HepG2 (cell line): Measurements from ENCODE around the gene RNF149. TPM values are rescaled to one million over a fixed set of nuclear protein-coding genes. Genes with fewer than 3 reads are reported as not detected.

Experiments used
- ATAC-seq: fragments of 200-7000 bp; cut with Tn5 transposase; 3 replicates; pipeline ENCODE4 v1.9.1; 2020; ENCODE audit warnings: mild to moderate bottlenecking, moderate library complexity
- BruUV-seq: library from RNA; stranded (reverse); fragments of 400-500 nt; replicated peaks from 2 replicates; lab custom pipeline; 2021; lab: Mats Ljungman, UMichigan
- CTCF ChIA-PET: fragments of 300-600 bp; formaldehyde crosslinking; extraction: SDS; loops from one replicate; lab custom pipeline; 2021; ENCODE audit warnings: low total read pairs, inconsistent platforms, low intra/inter-chr PET ratio; lab: Yijun Ruan, JAX
- POLR2A ChIA-PET: fragments of 350-600 bp; sonication (Branson Sonifier 250); formaldehyde crosslinking; loops from one replicate; lab custom pipeline; 2020; ENCODE audit warnings: antibody characterized with exemption, inconsistent platforms; lab: Yijun Ruan, JAX
- DNase-seq: peaks from one replicate; pipeline ENCODE4 v3.0.0-alpha.2; 2015; ENCODE audit warnings: low spot score
- FAIRE-seq: peaks from 3 replicates; lab custom pipeline; 2011; peaks lifted over from hg19 to GRCh38; lab: Jason Lieb, UNC
- H2AFZ ChIP-seq: one replicate; pipeline ENCODE4 v1.6.1; 2011; ENCODE audit warnings: low read length, inconsistent platforms
- H3K27ac ChIP-seq: fragments of 300-600 bp; 3 replicates; pipeline ENCODE4 v1.8.0; 2011; ENCODE audit warnings: mixed run types, mild to moderate bottlenecking, mixed read lengths, low read length, inconsistent platforms; ENCODE audit not compliant: insufficient read depth; ENCODE audit errors: extremely low read length
- H3K27me3 ChIP-seq, 2 experiments: fragments of 200-600 bp in 1 of 2; 2 replicates in 1 of 2; 3 replicates in 1 of 2; pipeline versions ENCODE4 v1.6.0 to v1.8.0; 2011; ENCODE audit warnings: low read length in 2 of 2, mild to moderate bottlenecking in 2 of 2, moderate library complexity in 2 of 2, inconsistent platforms in 1 of 2; ENCODE audit not compliant: insufficient read depth in 2 of 2, control insufficient read depth in 1 of 2
- H3K36me3 ChIP-seq, 2 experiments: fragments of 200-600 bp in 1 of 2; replicated peaks in 1 of 2; 2 replicates in 1 of 2; 3 replicates in 1 of 2; pipeline versions ENCODE4 v1.5.1 to v1.8.0; 2011; ENCODE audit warnings: low read length in 2 of 2, inconsistent platforms in 1 of 2; ENCODE audit not compliant: insufficient read depth in 2 of 2, control insufficient read depth in 1 of 2
- H3K4me1 ChIP-seq: 2 replicates; pipeline ENCODE4 v1.5.1; 2012; ENCODE audit warnings: low read length, inconsistent platforms; ENCODE audit not compliant: insufficient read depth
- H3K4me2 ChIP-seq: 2 replicates; pipeline ENCODE4 v1.6.0; 2011; ENCODE audit warnings: low read depth, low read length, inconsistent platforms
- H3K4me3 ChIP-seq, 3 experiments: fragments of 200-600 bp in 1 of 3; sonication (generic), shearing (Covaris generic) in 1 of 3; replicated peaks in 1 of 3; 2 replicates each; pipeline ENCODE4 v1.5.1; 2011 to 2016; ENCODE audit warnings: low read length in 3 of 3, inconsistent platforms in 2 of 3, low read depth in 2 of 3, mild to moderate bottlenecking in 2 of 3, control low read depth in 1 of 3, mixed read lengths in 1 of 3; ENCODE audit not compliant: insufficient read depth in 1 of 3
- H3K79me2 ChIP-seq: one replicate; pipeline ENCODE4 v1.6.1; 2011; ENCODE audit warnings: low read length, inconsistent platforms; ENCODE audit not compliant: insufficient read depth
- H3K9ac ChIP-seq: 2 replicates; pipeline ENCODE4 v1.6.0; 2011; ENCODE audit warnings: mild to moderate bottlenecking, low read depth, low read length, inconsistent platforms; ENCODE audit not compliant: insufficient read depth
- H3K9me3 ChIP-seq: 2 replicates; pipeline ENCODE4 v1.5.1; 2012; ENCODE audit warnings: mild to moderate bottlenecking, low read length
- H4K20me1 ChIP-seq: 2 replicates; pipeline ENCODE4 v1.6.0; 2011; ENCODE audit warnings: inconsistent platforms, mild to moderate bottlenecking, low read length, moderate library complexity; ENCODE audit not compliant: insufficient read depth
- CEBPG ChIP-seq: IDR thresholded peaks from 2 replicates; pipeline ENCODE4 v1.6.1; 2016
- CENPX ChIP-seq: sonication (generic); formaldehyde crosslinking; IDR thresholded peaks from 2 replicates; pipeline ENCODE4 v1.9.0; 2021; ENCODE audit warnings: mild to moderate bottlenecking, missing genetic modification reagents, moderate library complexity
- FOXJ3 ChIP-seq: sonication (generic); formaldehyde crosslinking; IDR thresholded peaks from 2 replicates; pipeline ENCODE4 v1.4.0; 2020; ENCODE audit warnings: missing genetic modification reagents, mild to moderate bottlenecking, borderline replicate concordance
- GTF2F1 ChIP-seq: fragments of 150-350 bp; IDR thresholded peaks from 2 replicates; pipeline ENCODE4 v1.6.1; 2014; ENCODE audit warnings: low read length
- PCBP1 ChIP-seq: fragments of 200-400 bp; formaldehyde crosslinking; IDR thresholded peaks from 2 replicates; pipeline ENCODE4 v1.6.1; 2017; ENCODE audit warnings: mild to moderate bottlenecking, low read depth, low read length, borderline replicate concordance
- RCOR2 ChIP-seq: IDR thresholded peaks from 2 replicates; pipeline ENCODE4 v1.6.1; 2016; ENCODE audit warnings: missing biosample characterization, missing genetic modification reagents
- SNAI1 ChIP-seq: sonication (generic); formaldehyde crosslinking; IDR thresholded peaks from 2 replicates; pipeline ENCODE4 v1.5.0; 2020; ENCODE audit warnings: mild to moderate bottlenecking, missing genetic modification reagents, borderline replicate concordance
- TEAD3 ChIP-seq: optimal IDR thresholded peaks from 2 replicates; pipeline ENCODE3; 2016; ENCODE audit warnings: borderline replicate concordance
- ZBTB49 ChIP-seq: sonication (generic); formaldehyde crosslinking; IDR thresholded peaks from 2 replicates; pipeline ENCODE4 v1.4.0; 2020; ENCODE audit warnings: missing genetic modification reagents, borderline replicate concordance
- ZBTB7A ChIP-seq: sonication (generic); formaldehyde crosslinking; IDR thresholded peaks from 2 replicates; pipeline ENCODE4 v1.8.0; 2022; ENCODE audit warnings: mild to moderate bottlenecking, missing genetic modification reagents
- ZNF143 ChIP-seq: sonication (generic); formaldehyde crosslinking; IDR thresholded peaks from 2 replicates; pipeline ENCODE4 v1.4.0; 2020; ENCODE audit warnings: missing genetic modification reagents
- ZNF256 ChIP-seq: sonication (generic); formaldehyde crosslinking; conservative IDR thresholded peaks from 2 replicates; pipeline ENCODE4 v1.4.0; 2020; ENCODE audit warnings: missing genetic modification reagents
- ZNF280D ChIP-seq: sonication (generic); formaldehyde crosslinking; IDR thresholded peaks from 2 replicates; pipeline ENCODE4 v1.5.1; 2020; ENCODE audit warnings: mild to moderate bottlenecking, missing genetic modification reagents
- ZNF761 ChIP-seq: sonication (generic); formaldehyde crosslinking; conservative IDR thresholded peaks from 2 replicates; pipeline ENCODE4 v1.4.0; 2020; ENCODE audit warnings: mild to moderate bottlenecking, missing genetic modification reagents
- ZNF780A ChIP-seq: sonication (generic); formaldehyde crosslinking; IDR thresholded peaks from 2 replicates; pipeline ENCODE4 v1.8.0; 2022; ENCODE audit warnings: mild to moderate bottlenecking, missing genetic modification reagents, moderate library complexity
- ZSCAN12 ChIP-seq: sonication (generic); formaldehyde crosslinking; IDR thresholded peaks from 2 replicates; pipeline ENCODE4 v1.9.0; 2021; ENCODE audit warnings: mild to moderate bottlenecking, missing genetic modification reagents
- WGBS: methylation state at CpG from one replicate; pipeline ENCODE4 v1.1.6; 2017; ENCODE audit warnings: low lambda C conversion rate; 5-methylcytosine and 5-hydroxymethylcytosine counted together
- in situ Hi-C: cut with HindIII; loops from 2 replicates; pipeline ENCODE4 v1.10.0; 2017; ENCODE audit warnings: low pct_unique_long_range_greater_than_20kb; ENCODE audit not compliant: extremely low pct_ligation_motif_present
- intact Hi-C: fragments of 100-400 bp; cut with micrococcal nuclease; formaldehyde crosslinking; loops from one replicate; pipeline ENCODE4 v1.10.0; 2022; ENCODE audit not compliant: unreplicated experiment
- polyA plus RNA-seq, 8 experiments: library from polyadenylated mRNA; depleted of rRNA in 3 of 8; stranded (reverse) in 7 of 8; unstranded in 1 of 8; fragments of >200 nt; fragmentation: Illumina TruSeq in 4 of 8; extraction: Trizol in 4 of 8; gene quantifications; 2 replicates each; pipeline versions ENCODE4 v1.2.1 to v1.2.3, GENCODE V29; 2011 to 2016; ENCODE audit warnings: low read depth in 4 of 8, missing spikeins in 1 of 8, mixed read lengths in 1 of 8; ENCODE audit not compliant: insufficient read depth in 1 of 8
- total RNA-seq, 5 experiments: library from RNA; depleted of rRNA; stranded (reverse); fragments of >200 nt; fragmentation: Illumina TruSeq; extraction: Trizol; gene quantifications; 2 replicates each; pipeline ENCODE4 v1.2.3, GENCODE V29; 2016; ENCODE audit warnings: low read depth in 1 of 5

Gene RNF149
- total and polyA plus RNA-seq, 2 of the 13 experiments (the other 11 are each of a cell fraction or from before 2014, with no cell fraction given), result 87.6 to 109 TPM

GRCh38 chr2:101300164-101300563 is 8.3 kb downstream of the RNF149 start:
- no peak overlapping the region for H3K9ac ChIP-seq
- no peak overlapping the region for H2AFZ ChIP-seq
- peaks cover 1 to 55% of the 10 kb centered on the region in 2 experiments; a peak in 4 of 5 replicates for H3K36me3 ChIP-seq
- H3K4me2 ChIP-seq, result peak overlapping the region; percentile 6; the same call in 1 of the 2 replicates
- H3K4me1 ChIP-seq, result peaks cover 95% of the 10 kb centered on the region
- H3K79me2 ChIP-seq, result peaks cover 96% of the 10 kb centered on the region
- ChIA-PET CTCF (no interaction called here), POLR2A (interaction anchor here (1.6 to 1.7 kb wide), 2 partner anchors 8 to 9 kb away, joined by 3 to 8 read pairs; partner anchors contain the start of gene RNF149)
- ATAC-seq, result no peak
- no peak for FAIRE-seq
- no peaks in the 10 kb centered on the region for H3K9me3 ChIP-seq
- BruUV-seq, result no TSS peak
- intact Hi-C loops (no loop called here), in situ Hi-C loops (no loop called here)
- no peak for TF ChIP-seq CEBPG (CRISPR knock-in tag)
- TF ChIP-seq TEAD3 (CRISPR knock-in tag), result no peak
- TF ChIP-seq ZNF280D (CRISPR knock-in tag), result no peak
- TF ChIP-seq FOXJ3 (CRISPR knock-in tag), result no peak
- no peak for TF ChIP-seq ZNF256
- no peak for TF ChIP-seq SNAI1 (CRISPR knock-in tag)
- no peak for TF ChIP-seq PCBP1
- TF ChIP-seq ZBTB49 (CRISPR knock-in tag), result no peak
- no peak for TF ChIP-seq ZNF780A
- no peak for TF ChIP-seq ZBTB7A (CRISPR knock-in tag)
- no peak for TF ChIP-seq CENPX (CRISPR knock-in tag)
- TF ChIP-seq ZNF761 (CRISPR knock-in tag), result no peak
- TF ChIP-seq RCOR2, result no peak
- no peak for TF ChIP-seq ZSCAN12
- TF ChIP-seq GTF2F1, result no peak
- TF ChIP-seq ZNF143, result no peak
- H3K27me3 ChIP-seq, result no peaks in the 10 kb centered on the region
- H3K4me3 ChIP-seq, result no peak overlapping the region
- no peak overlapping the region for H3K27ac ChIP-seq
- WGBS, result 100% methylated on average over 1 of the region's 1 CpG
- peaks cover 94% of the 10 kb centered on the region for H4K20me1 ChIP-seq
- DNase-seq, result no peak
